HEK293 (cell line): ENCODE measurements around the gene GNMT.

Experiments
- CTCF ChIA-PET: fragments of 350-600 bp; formaldehyde crosslinking; extraction: SDS; loops from one replicate; lab custom pipeline; 2021; ENCODE audit warnings: antibody characterized with exemption; lab: Yijun Ruan, JAX
- POLR2A ChIA-PET: fragments of 300-600 bp; formaldehyde crosslinking; extraction: SDS; loops from one replicate; lab custom pipeline; 2020; ENCODE audit warnings: antibody characterized with exemption, inconsistent platforms; lab: Yijun Ruan, JAX
- H3K27ac ChIP-seq: fragments of 200-500 bp; sonication (Bioruptor generic); 2 replicates; pipeline ENCODE4 v1.5.1; 2014; ENCODE audit warnings: low read depth, low read length, control low read depth, inconsistent platforms; ENCODE audit errors: extremely low read depth
- H3K36me3 ChIP-seq, 2 experiments: fragments of 200-500 bp in 1 of 2; sonication (Bioruptor generic) in 1 of 2; 1 replicate in 1 of 2; 2 replicates in 1 of 2; pipeline ENCODE4 v1.5.1; 2014 to 2017; ENCODE audit warnings: inconsistent platforms in 2 of 2, low read length in 2 of 2; ENCODE audit not compliant: control insufficient read depth in 2 of 2, insufficient read depth in 1 of 2
- H3K4me1 ChIP-seq: fragments of 200-500 bp; sonication (Bioruptor generic); 2 replicates; pipeline ENCODE4 v1.5.1; 2014; ENCODE audit warnings: mild to moderate bottlenecking, low read length, inconsistent platforms; ENCODE audit not compliant: control insufficient read depth, insufficient read depth
- H3K4me3 ChIP-seq: 2 replicates; pipeline ENCODE4 v1.5.1; 2011; ENCODE audit warnings: low read depth, mild to moderate bottlenecking, control low read depth, low read length, moderate library complexity
- H3K9me3 ChIP-seq: fragments of 200-500 bp; sonication (Bioruptor generic); 2 replicates; pipeline ENCODE4 v1.5.1; 2014; ENCODE audit warnings: low read depth, low read length, inconsistent platforms; ENCODE audit not compliant: control insufficient read depth, insufficient read depth
- BCL11A ChIP-seq: fragments of 450-650 bp; formaldehyde crosslinking; IDR thresholded peaks from 2 replicates; pipeline ENCODE4 v1.5.1; 2016; ENCODE audit warnings: low read depth, missing biosample characterization, missing genetic modification characterization
- FEZF1 ChIP-seq: fragments of 450-650 bp; formaldehyde crosslinking; IDR thresholded peaks from 2 replicates; pipeline ENCODE4 v1.5.1; 2016; ENCODE audit warnings: missing biosample characterization, missing genetic modification characterization
- KLF16 ChIP-seq: fragments of 450-650 bp; formaldehyde crosslinking; IDR thresholded peaks from 2 replicates; pipeline ENCODE4 v1.5.1; 2017; ENCODE audit warnings: missing biosample characterization, missing genetic modification characterization
- KLF8 ChIP-seq: fragments of 450-650 bp; formaldehyde crosslinking; IDR thresholded peaks from 2 replicates; pipeline ENCODE4 v1.5.1; 2016; ENCODE audit warnings: missing biosample characterization, missing genetic modification characterization
- YY1 ChIP-seq: fragments of 450-650 bp; formaldehyde crosslinking; IDR thresholded peaks from 2 replicates; pipeline ENCODE4 v1.5.1; 2018; ENCODE audit warnings: missing biosample characterization, missing genetic modification characterization
- ZFP41 ChIP-seq: fragments of 450-650 bp; formaldehyde crosslinking; IDR thresholded peaks from 2 replicates; pipeline ENCODE4 v1.5.1; 2016; ENCODE audit warnings: missing biosample characterization, missing genetic modification characterization, borderline replicate concordance
- ZNF146 ChIP-seq: fragments of 450-650 bp; formaldehyde crosslinking; IDR thresholded peaks from 2 replicates; pipeline ENCODE4 v1.5.1; 2016; ENCODE audit warnings: missing biosample characterization, missing genetic modification characterization
- ZNF157 ChIP-seq: fragments of 450-650 bp; formaldehyde crosslinking; IDR thresholded peaks from 2 replicates; pipeline ENCODE4 v1.5.1; 2016; ENCODE audit warnings: missing biosample characterization, missing genetic modification characterization
- ZNF16 ChIP-seq: fragments of 450-650 bp; formaldehyde crosslinking; IDR thresholded peaks from 2 replicates; pipeline ENCODE4 v1.5.1; 2016; ENCODE audit warnings: low read depth, missing biosample characterization, missing genetic modification characterization
- ZNF18 ChIP-seq: fragments of 450-650 bp; formaldehyde crosslinking; IDR thresholded peaks from 2 replicates; pipeline ENCODE4 v1.5.1; 2016; ENCODE audit warnings: missing biosample characterization, missing genetic modification characterization
- ZNF24 ChIP-seq: fragments of 450-650 bp; formaldehyde crosslinking; IDR thresholded peaks from 2 replicates; pipeline ENCODE4 v1.5.1; 2016; ENCODE audit warnings: missing biosample characterization, missing genetic modification characterization
- ZNF292 ChIP-seq: fragments of 450-650 bp; formaldehyde crosslinking; IDR thresholded peaks from 2 replicates; pipeline ENCODE4 v1.5.1; 2016; ENCODE audit warnings: low read depth, missing biosample characterization, missing genetic modification characterization, borderline replicate concordance
- ZNF302 ChIP-seq: fragments of 450-650 bp; formaldehyde crosslinking; IDR thresholded peaks from 2 replicates; pipeline ENCODE4 v1.5.1; 2016; ENCODE audit warnings: missing biosample characterization, missing genetic modification characterization, low read depth
- ZNF311 ChIP-seq: fragments of 450-650 bp; formaldehyde crosslinking; IDR thresholded peaks from 2 replicates; pipeline ENCODE4 v1.5.1; 2017; ENCODE audit warnings: missing biosample characterization, missing genetic modification characterization, borderline replicate concordance
- ZNF335 ChIP-seq: fragments of 450-650 bp; formaldehyde crosslinking; conservative IDR thresholded peaks from 2 replicates; pipeline ENCODE4 v1.5.1; 2016; ENCODE audit warnings: missing biosample characterization, missing genetic modification characterization
- ZNF354C ChIP-seq: fragments of 450-650 bp; formaldehyde crosslinking; IDR thresholded peaks from 2 replicates; pipeline ENCODE4 v1.5.1; 2016; ENCODE audit warnings: missing biosample characterization, missing genetic modification characterization, low read depth, borderline replicate concordance
- ZNF366 ChIP-seq: fragments of 450-650 bp; formaldehyde crosslinking; conservative IDR thresholded peaks from 2 replicates; pipeline ENCODE4 v1.5.1; 2016; ENCODE audit warnings: missing biosample characterization, missing genetic modification characterization
- ZNF391 ChIP-seq: fragments of 450-650 bp; formaldehyde crosslinking; IDR thresholded peaks from 2 replicates; pipeline ENCODE4 v1.5.1; 2016; ENCODE audit warnings: low read depth, missing biosample characterization, missing genetic modification characterization, borderline replicate concordance
- ZNF426 ChIP-seq: fragments of 450-650 bp; formaldehyde crosslinking; IDR thresholded peaks from 2 replicates; pipeline ENCODE4 v1.5.1; 2017; ENCODE audit warnings: missing biosample characterization, missing genetic modification characterization, mild to moderate bottlenecking, inconsistent platforms, moderate library complexity
- ZNF488 ChIP-seq: fragments of 450-650 bp; formaldehyde crosslinking; IDR thresholded peaks from 2 replicates; pipeline ENCODE4 v1.5.1; 2016; ENCODE audit warnings: missing biosample characterization, missing genetic modification characterization
- ZNF530 ChIP-seq: fragments of 450-650 bp; formaldehyde crosslinking; IDR thresholded peaks from 2 replicates; pipeline ENCODE4 v1.5.1; 2016; ENCODE audit warnings: low read depth, missing biosample characterization, missing genetic modification characterization
- ZNF555 ChIP-seq: fragments of 450-650 bp; formaldehyde crosslinking; conservative IDR thresholded peaks from 2 replicates; pipeline ENCODE4 v1.5.1; 2017; ENCODE audit warnings: missing biosample characterization, mild to moderate bottlenecking, missing genetic modification characterization, inconsistent platforms
- ZNF600 ChIP-seq: fragments of 450-650 bp; formaldehyde crosslinking; IDR thresholded peaks from 2 replicates; pipeline ENCODE4 v1.5.1; 2016; ENCODE audit warnings: missing biosample characterization, missing genetic modification characterization
- ZNF707 ChIP-seq: fragments of 450-650 bp; formaldehyde crosslinking; IDR thresholded peaks from 2 replicates; pipeline ENCODE4 v1.5.1; 2016; ENCODE audit warnings: missing biosample characterization, missing genetic modification characterization
- ZNF776 ChIP-seq: fragments of 450-650 bp; formaldehyde crosslinking; IDR thresholded peaks from 2 replicates; pipeline ENCODE4 v1.5.0; 2017; ENCODE audit warnings: missing biosample characterization, missing genetic modification characterization, borderline replicate concordance
- ZNF830 ChIP-seq: fragments of 450-650 bp; IDR thresholded peaks from 2 replicates; pipeline ENCODE4 v1.5.0; 2018; ENCODE audit warnings: missing biosample characterization, missing genetic modification characterization, low read depth, mild to moderate bottlenecking, moderate library complexity
- ZSCAN30 ChIP-seq: fragments of 450-650 bp; IDR thresholded peaks from 2 replicates; pipeline ENCODE4 v1.5.1; 2018; ENCODE audit warnings: missing biosample characterization, mild to moderate bottlenecking, missing genetic modification characterization, moderate library complexity
- TF ChIP-seq, protein P1 (sequence below): fragments of 450-650 bp; formaldehyde crosslinking; optimal IDR thresholded peaks from 2 replicates; pipeline ENCODE3; 2016; ENCODE audit warnings: missing biosample characterization, mild to moderate bottlenecking, missing genetic modification characterization
- TF ChIP-seq, protein P2 (sequence below): fragments of 450-650 bp; formaldehyde crosslinking; IDR thresholded peaks from 2 replicates; pipeline ENCODE4 v1.5.1; 2016; ENCODE audit warnings: missing biosample characterization, missing genetic modification characterization
- TF ChIP-seq, protein P3 (sequence below): fragments of 450-650 bp; formaldehyde crosslinking; IDR thresholded peaks from 2 replicates; pipeline ENCODE4 v1.5.0; 2017; ENCODE audit warnings: missing biosample characterization, missing genetic modification characterization, borderline replicate concordance

The GNMT gene

GRCh38 chr6:43001843-43002242 is 41.3 kb downstream of the GNMT start:
- CTCF ChIA-PET = no interaction called here
- Histone ChIP-seq H3K36me3 (peaks cover 19 to 21% of the 10 kb centered on the region in 2 experiments; a peak in 2 of 3 replicates), H3K4me1 (no peaks in the 10 kb centered on the region), H3K27ac (no peak overlapping the region), H3K4me3 (no peak overlapping the region), H3K9me3 (no peaks in the 10 kb centered on the region)
- TF ChIP-seq ZNF530 (tag by site-specific recombination) = no peak
- no peak for TF ChIP-seq ZNF335
- TF ChIP-seq KLF8 (tag by site-specific recombination) = no peak
- TF ChIP-seq, protein P1, sequence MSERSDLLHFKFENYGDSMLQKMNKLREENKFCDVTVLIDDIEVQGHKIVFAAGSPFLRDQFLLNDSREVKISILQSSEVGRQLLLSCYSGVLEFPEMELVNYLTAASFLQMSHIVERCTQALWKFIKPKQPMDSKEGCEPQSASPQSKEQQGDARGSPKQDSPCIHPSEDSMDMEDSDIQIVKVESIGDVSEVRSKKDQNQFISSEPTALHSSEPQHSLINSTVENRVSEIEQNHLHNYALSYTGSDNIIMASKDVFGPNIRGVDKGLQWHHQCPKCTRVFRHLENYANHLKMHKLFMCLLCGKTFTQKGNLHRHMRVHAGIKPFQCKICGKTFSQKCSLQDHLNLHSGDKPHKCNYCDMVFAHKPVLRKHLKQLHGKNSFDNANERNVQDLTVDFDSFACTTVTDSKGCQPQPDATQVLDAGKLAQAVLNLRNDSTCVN = no peak
- no peak for TF ChIP-seq ZNF18 (tag by site-specific recombination)
- TF ChIP-seq ZNF600 (tag by site-specific recombination) = no peak
- no peak for TF ChIP-seq ZNF426 (tag by site-specific recombination)
- TF ChIP-seq ZNF16 (tag by site-specific recombination) = no peak
- TF ChIP-seq FEZF1 = no peak
- no peak for TF ChIP-seq ZNF157 (tag by site-specific recombination)
- TF ChIP-seq ZNF707 = no peak
- TF ChIP-seq ZNF146 (tag by site-specific recombination) = no peak
- no peak for TF ChIP-seq ZNF366
- no peak for TF ChIP-seq ZNF488 (tag by site-specific recombination)
- TF ChIP-seq ZNF354C = no peak
- TF ChIP-seq ZNF830 (tag by site-specific recombination) = no peak
- POLR2A ChIA-PET = interaction anchor here (0.7 to 4.6 kb wide), 5 partner anchors 12 to 648 kb away, joined by 4 to 38 read pairs (median 7); partner anchors contain the start of genes CUL7, KLHDC3, MEA1 and PPP2R5D

GRCh38 chr6:43005844-43006243 is 45.3 kb downstream of the GNMT start:
- Histone ChIP-seq H3K9me3 (no peaks in the 10 kb centered on the region), H3K36me3 (peaks cover 44 to 56% of the 10 kb centered on the region in 2 experiments), H3K27ac (no peak overlapping the region), H3K4me1 (no peaks in the 10 kb centered on the region), H3K4me3 (no peak overlapping the region)
- POLR2A ChIA-PET = interaction anchor here (0.6 to 4.6 kb wide), 4 partner anchors 8 to 55 kb away, joined by 3 to 38 read pairs (median 8); partner anchors contain the start of genes KLHDC3, MEA1 and PPP2R5D
- CTCF ChIA-PET = interaction anchor here (0.6 to 1.7 kb wide), 6 partner anchors 7 to 502 kb away, joined by 3 to 11 read pairs (median 4); partner anchors contain the start of gene RRP36
- TF ChIP-seq KLF16 (tag by site-specific recombination) (no peak), ZNF555 (tag by site-specific recombination) (no peak), ZNF426 (tag by site-specific recombination) (no peak), ZNF302 (no peak), ZSCAN30 (tag by site-specific recombination) (no peak), FEZF1 (no peak), ZNF311 (tag by site-specific recombination) (no peak), YY1 (tag by site-specific recombination) (no peak), ZNF292 (tag by site-specific recombination) (no peak), ZNF24 (tag by site-specific recombination) (no peak), BCL11A (no peak), ZFP41 (no peak), ZNF776 (no peak), ZNF391 (tag by site-specific recombination) (no peak)
- TF ChIP-seq, protein P2, sequence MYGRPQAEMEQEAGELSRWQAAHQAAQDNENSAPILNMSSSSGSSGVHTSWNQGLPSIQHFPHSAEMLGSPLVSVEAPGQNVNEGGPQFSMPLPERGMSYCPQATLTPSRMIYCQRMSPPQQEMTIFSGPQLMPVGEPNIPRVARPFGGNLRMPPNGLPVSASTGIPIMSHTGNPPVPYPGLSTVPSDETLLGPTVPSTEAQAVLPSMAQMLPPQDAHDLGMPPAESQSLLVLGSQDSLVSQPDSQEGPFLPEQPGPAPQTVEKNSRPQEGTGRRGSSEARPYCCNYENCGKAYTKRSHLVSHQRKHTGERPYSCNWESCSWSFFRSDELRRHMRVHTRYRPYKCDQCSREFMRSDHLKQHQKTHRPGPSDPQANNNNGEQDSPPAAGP (tag by site-specific recombination) = no peak
- TF ChIP-seq, protein P3, sequence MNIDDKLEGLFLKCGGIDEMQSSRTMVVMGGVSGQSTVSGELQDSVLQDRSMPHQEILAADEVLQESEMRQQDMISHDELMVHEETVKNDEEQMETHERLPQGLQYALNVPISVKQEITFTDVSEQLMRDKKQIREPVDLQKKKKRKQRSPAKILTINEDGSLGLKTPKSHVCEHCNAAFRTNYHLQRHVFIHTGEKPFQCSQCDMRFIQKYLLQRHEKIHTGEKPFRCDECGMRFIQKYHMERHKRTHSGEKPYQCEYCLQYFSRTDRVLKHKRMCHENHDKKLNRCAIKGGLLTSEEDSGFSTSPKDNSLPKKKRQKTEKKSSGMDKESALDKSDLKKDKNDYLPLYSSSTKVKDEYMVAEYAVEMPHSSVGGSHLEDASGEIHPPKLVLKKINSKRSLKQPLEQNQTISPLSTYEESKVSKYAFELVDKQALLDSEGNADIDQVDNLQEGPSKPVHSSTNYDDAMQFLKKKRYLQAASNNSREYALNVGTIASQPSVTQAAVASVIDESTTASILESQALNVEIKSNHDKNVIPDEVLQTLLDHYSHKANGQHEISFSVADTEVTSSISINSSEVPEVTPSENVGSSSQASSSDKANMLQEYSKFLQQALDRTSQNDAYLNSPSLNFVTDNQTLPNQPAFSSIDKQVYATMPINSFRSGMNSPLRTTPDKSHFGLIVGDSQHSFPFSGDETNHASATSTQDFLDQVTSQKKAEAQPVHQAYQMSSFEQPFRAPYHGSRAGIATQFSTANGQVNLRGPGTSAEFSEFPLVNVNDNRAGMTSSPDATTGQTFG (tag by site-specific recombination) = no peak
